SK-N-SH treated with all-trans-retinoic acid at 6 μM for 48 hours (cell line): ENCODE results near the gene KLF15.

ENCODE experiments used
- ARNTL ChIP-seq: fragments of 450-650 bp; formaldehyde crosslinking; IDR thresholded peaks from 2 replicates; pipeline ENCODE4 v1.5.0; 2020; ENCODE audit warnings: low read depth, mild to moderate bottlenecking, moderate library complexity, borderline replicate concordance
- CSRNP3 ChIP-seq: fragments of 250-450 bp; sonication (Bioruptor Pico); IDR thresholded peaks from 2 replicates; pipeline ENCODE4 v1.5.1; 2021; ENCODE audit warnings: mild to moderate bottlenecking, moderate library complexity
- ESRRG ChIP-seq: fragments of 250-450 bp; sonication (Bioruptor Pico); IDR thresholded peaks from 2 replicates; pipeline ENCODE4 v1.6.1; 2021; ENCODE audit warnings: mild to moderate bottlenecking
- GLIS3 ChIP-seq: fragments of 250-450 bp; sonication (Bioruptor Pico); IDR thresholded peaks from 2 replicates; pipeline ENCODE4 v1.5.0; 2020; ENCODE audit warnings: mild to moderate bottlenecking, moderate library complexity
- OSR1 ChIP-seq: fragments of 250-450 bp; sonication (Bioruptor Pico); IDR thresholded peaks from 2 replicates; pipeline ENCODE4 v1.8.0; 2022; ENCODE audit warnings: moderate library complexity, mild to moderate bottlenecking, inconsistent platforms
- PATZ1 ChIP-seq: fragments of 250-450 bp; sonication (Bioruptor Pico); IDR thresholded peaks from 2 replicates; pipeline ENCODE4 v1.8.0; 2020; ENCODE audit warnings: mild to moderate bottlenecking, moderate library complexity, borderline replicate concordance
- RARB ChIP-seq: fragments of 250-450 bp; sonication (Bioruptor Pico); IDR thresholded peaks from 2 replicates; pipeline ENCODE4 v1.8.0; 2021; ENCODE audit warnings: mild to moderate bottlenecking, moderate library complexity
- SNAI2 ChIP-seq: fragments of 250-450 bp; sonication (Bioruptor Pico); IDR thresholded peaks from 2 replicates; pipeline ENCODE4 v1.5.0; 2020; ENCODE audit warnings: mild to moderate bottlenecking, moderate library complexity
- TSHZ2 ChIP-seq: fragments of 250-450 bp; sonication (Bioruptor Pico); IDR thresholded peaks from 2 replicates; pipeline ENCODE4 v1.5.0; 2020; ENCODE audit warnings: mild to moderate bottlenecking, moderate library complexity
- ZC3H10 ChIP-seq: fragments of 250-450 bp; sonication (Bioruptor Pico); IDR thresholded peaks from 2 replicates; pipeline ENCODE4 v1.5.1; 2021; ENCODE audit warnings: mild to moderate bottlenecking, moderate library complexity
- ZFP3 ChIP-seq: fragments of 250-450 bp; sonication (Bioruptor Pico); IDR thresholded peaks from 2 replicates; pipeline ENCODE4 v1.5.0; 2020; ENCODE audit warnings: mild to moderate bottlenecking, moderate library complexity
- ZFP30 ChIP-seq: fragments of 450-650 bp; formaldehyde crosslinking; IDR thresholded peaks from 2 replicates; pipeline ENCODE4 v1.5.0; 2022; ENCODE audit warnings: mild to moderate bottlenecking, moderate library complexity
- ZNF70 ChIP-seq: fragments of 450-650 bp; formaldehyde crosslinking; IDR thresholded peaks from 2 replicates; pipeline ENCODE4 v1.5.0; 2020; ENCODE audit warnings: mild to moderate bottlenecking, moderate library complexity
- ZNF8 ChIP-seq: fragments of 450-650 bp; formaldehyde crosslinking; IDR thresholded peaks from 2 replicates; pipeline ENCODE4 v1.5.0; 2020; ENCODE audit warnings: mild to moderate bottlenecking, moderate library complexity

- TF ChIP-seq GLIS3 (CRISPR knock-in tag): no peak
- TF ChIP-seq ZC3H10: no peak
- TF ChIP-seq ARNTL (CRISPR knock-in tag): no peak
- TF ChIP-seq ZNF70 (CRISPR knock-in tag): no peak
- TF ChIP-seq ESRRG (CRISPR knock-in tag): no peak
- no peak for TF ChIP-seq ZFP30 (CRISPR knock-in tag)
- no peak for TF ChIP-seq RARB (CRISPR knock-in tag)
- TF ChIP-seq PATZ1 (CRISPR knock-in tag): no peak
- no peak for TF ChIP-seq SNAI2 (CRISPR knock-in tag)
- TF ChIP-seq CSRNP3: no peak
- no peak for TF ChIP-seq OSR1
- TF ChIP-seq ZFP3: no peak
- no peak for TF ChIP-seq ZNF8 (CRISPR knock-in tag)
- no peak for TF ChIP-seq TSHZ2
Measured at GRCh38 chr3:126402666-126403302, 45.6 kb upstream of the KLF15 start.
